SK-N-SH treated with all-trans-retinoic acid at 6 μM for 48 hours (cell line): Measurements from ENCODE around the gene TMEM203.

Source experiments
- ARNTL ChIP-seq: fragments of 450-650 bp; formaldehyde crosslinking; IDR thresholded peaks from 2 replicates; pipeline ENCODE4 v1.5.0; 2020; ENCODE audit warnings: low read depth, mild to moderate bottlenecking, moderate library complexity, borderline replicate concordance
- CREB5 ChIP-seq: fragments of 250-450 bp; sonication (Bioruptor Pico); IDR thresholded peaks from 2 replicates; pipeline ENCODE4 v1.5.1; 2020; ENCODE audit warnings: low read depth, mild to moderate bottlenecking, moderate library complexity
- CSDC2 ChIP-seq: fragments of 250-450 bp; sonication (Bioruptor Pico); IDR thresholded peaks from 2 replicates; pipeline ENCODE4 v1.5.0; 2020; ENCODE audit warnings: mild to moderate bottlenecking, moderate library complexity
- ESRRG ChIP-seq: fragments of 250-450 bp; sonication (Bioruptor Pico); IDR thresholded peaks from 2 replicates; pipeline ENCODE4 v1.6.1; 2021; ENCODE audit warnings: mild to moderate bottlenecking
- OSR1 ChIP-seq: fragments of 250-450 bp; sonication (Bioruptor Pico); IDR thresholded peaks from 2 replicates; pipeline ENCODE4 v1.8.0; 2022; ENCODE audit warnings: moderate library complexity, mild to moderate bottlenecking, inconsistent platforms
- PATZ1 ChIP-seq: fragments of 250-450 bp; sonication (Bioruptor Pico); IDR thresholded peaks from 2 replicates; pipeline ENCODE4 v1.8.0; 2020; ENCODE audit warnings: mild to moderate bottlenecking, moderate library complexity, borderline replicate concordance
- RARB ChIP-seq: fragments of 250-450 bp; sonication (Bioruptor Pico); IDR thresholded peaks from 2 replicates; pipeline ENCODE4 v1.8.0; 2021; ENCODE audit warnings: mild to moderate bottlenecking, moderate library complexity
- TSHZ2 ChIP-seq: fragments of 250-450 bp; sonication (Bioruptor Pico); IDR thresholded peaks from 2 replicates; pipeline ENCODE4 v1.5.0; 2020; ENCODE audit warnings: mild to moderate bottlenecking, moderate library complexity
- ZC3H10 ChIP-seq: fragments of 250-450 bp; sonication (Bioruptor Pico); IDR thresholded peaks from 2 replicates; pipeline ENCODE4 v1.5.1; 2021; ENCODE audit warnings: mild to moderate bottlenecking, moderate library complexity
- ZFP3 ChIP-seq: fragments of 250-450 bp; sonication (Bioruptor Pico); IDR thresholded peaks from 2 replicates; pipeline ENCODE4 v1.5.0; 2020; ENCODE audit warnings: mild to moderate bottlenecking, moderate library complexity
- ZFP30 ChIP-seq: fragments of 450-650 bp; formaldehyde crosslinking; IDR thresholded peaks from 2 replicates; pipeline ENCODE4 v1.5.0; 2022; ENCODE audit warnings: mild to moderate bottlenecking, moderate library complexity
- ZNF70 ChIP-seq: fragments of 450-650 bp; formaldehyde crosslinking; IDR thresholded peaks from 2 replicates; pipeline ENCODE4 v1.5.0; 2020; ENCODE audit warnings: mild to moderate bottlenecking, moderate library complexity
- ZNF8 ChIP-seq: fragments of 450-650 bp; formaldehyde crosslinking; IDR thresholded peaks from 2 replicates; pipeline ENCODE4 v1.5.0; 2020; ENCODE audit warnings: mild to moderate bottlenecking, moderate library complexity
- TF ChIP-seq, protein P1 (sequence below): fragments of 250-450 bp; sonication (Bioruptor Pico); IDR thresholded peaks from 2 replicates; pipeline ENCODE4 v1.5.1; 2021; ENCODE audit warnings: mild to moderate bottlenecking, moderate library complexity

- TF ChIP-seq CSDC2 (CRISPR knock-in tag) (no peak), CREB5 (no peak), ZC3H10 (CRISPR knock-in tag) (no peak), TSHZ2 (CRISPR knock-in tag) (no peak), ZFP3 (CRISPR knock-in tag) (no peak), OSR1 (CRISPR knock-in tag) (no peak), ARNTL (CRISPR knock-in tag) (no peak), ZNF8 (CRISPR knock-in tag) (no peak), PATZ1 (CRISPR knock-in tag) (no peak), RARB (CRISPR knock-in tag) (no peak), ZFP30 (CRISPR knock-in tag) (no peak), ZNF70 (CRISPR knock-in tag) (no peak), ESRRG (no peak)
- TF ChIP-seq, protein P1, sequence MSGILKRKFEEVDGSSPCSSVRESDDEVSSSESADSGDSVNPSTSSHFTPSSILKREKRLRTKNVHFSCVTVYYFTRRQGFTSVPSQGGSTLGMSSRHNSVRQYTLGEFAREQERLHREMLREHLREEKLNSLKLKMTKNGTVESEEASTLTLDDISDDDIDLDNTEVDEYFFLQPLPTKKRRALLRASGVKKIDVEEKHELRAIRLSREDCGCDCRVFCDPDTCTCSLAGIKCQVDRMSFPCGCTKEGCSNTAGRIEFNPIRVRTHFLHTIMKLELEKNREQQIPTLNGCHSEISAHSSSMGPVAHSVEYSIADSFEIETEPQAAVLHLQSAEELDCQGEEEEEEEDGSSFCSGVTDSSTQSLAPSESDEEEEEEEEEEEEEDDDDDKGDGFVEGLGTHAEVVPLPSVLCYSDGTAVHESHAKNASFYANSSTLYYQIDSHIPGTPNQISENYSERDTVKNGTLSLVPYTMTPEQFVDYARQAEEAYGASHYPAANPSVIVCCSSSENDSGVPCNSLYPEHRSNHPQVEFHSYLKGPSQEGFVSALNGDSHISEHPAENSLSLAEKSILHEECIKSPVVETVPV (CRISPR knock-in tag) = no peak
Measured at GRCh38 chr9:137242269-137243203, 37.1 kb upstream of the TMEM203 start.
